ENCODE measurements around the gene EPHA5.

- TF ChIP-seq, protein P1, sequence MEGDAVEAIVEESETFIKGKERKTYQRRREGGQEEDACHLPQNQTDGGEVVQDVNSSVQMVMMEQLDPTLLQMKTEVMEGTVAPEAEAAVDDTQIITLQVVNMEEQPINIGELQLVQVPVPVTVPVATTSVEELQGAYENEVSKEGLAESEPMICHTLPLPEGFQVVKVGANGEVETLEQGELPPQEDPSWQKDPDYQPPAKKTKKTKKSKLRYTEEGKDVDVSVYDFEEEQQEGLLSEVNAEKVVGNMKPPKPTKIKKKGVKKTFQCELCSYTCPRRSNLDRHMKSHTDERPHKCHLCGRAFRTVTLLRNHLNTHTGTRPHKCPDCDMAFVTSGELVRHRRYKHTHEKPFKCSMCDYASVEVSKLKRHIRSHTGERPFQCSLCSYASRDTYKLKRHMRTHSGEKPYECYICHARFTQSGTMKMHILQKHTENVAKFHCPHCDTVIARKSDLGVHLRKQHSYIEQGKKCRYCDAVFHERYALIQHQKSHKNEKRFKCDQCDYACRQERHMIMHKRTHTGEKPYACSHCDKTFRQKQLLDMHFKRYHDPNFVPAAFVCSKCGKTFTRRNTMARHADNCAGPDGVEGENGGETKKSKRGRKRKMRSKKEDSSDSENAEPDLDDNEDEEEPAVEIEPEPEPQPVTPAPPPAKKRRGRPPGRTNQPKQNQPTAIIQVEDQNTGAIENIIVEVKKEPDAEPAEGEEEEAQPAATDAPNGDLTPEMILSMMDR (IDR thresholded peaks at IDR 0.05): no peak
- TF ChIP-seq POLR2A (IDR thresholded peaks at IDR 0.05): no peak
Measured at GRCh38 chr4:65669111-65670019, 924 bp downstream of the EPHA5 start.
